ENCODE measurements around the gene DSG4. TPM values are rescaled to one million over a fixed set of nuclear protein-coding genes. Genes with fewer than 3 reads are reported as not detected.

Gene DSG4
- total and polyA plus RNA-seq, 4 donors = under 0.01 TPM; not detected in 3

- H3K4me1 ChIP-seq (ENCODE audit: control insufficient read depth in 4 of 4, insufficient read depth in 4 of 4, low read length in 3 of 4) = no peaks in the 10 kb centered on the region
- H3K27me3 ChIP-seq (ENCODE audit: control insufficient read depth in 4 of 4, insufficient read depth in 4 of 4, low read length in 3 of 4) = no peaks in the 10 kb centered on the region
- H3K9me3 ChIP-seq (ENCODE audit: control insufficient read depth in 4 of 4, low read length in 3 of 4) = no peaks in the 10 kb centered on the region
- DNase-seq (ENCODE audit: low spot score) = no peak
- H3K9ac ChIP-seq (ENCODE audit: low read depth in 1 of 2, low read length in 2 of 2) = no peak overlapping the region
- TF ChIP-seq SP1 (IDR thresholded peaks at IDR 0.05) (no peak), RAD21 (IDR thresholded peaks at IDR 0.05) (peak in 1 of 2 donors; percentile 27), RXRA (IDR thresholded peaks at IDR 0.05) (no peak), ATF3 (IDR thresholded peaks at IDR 0.05) (no peak)
- no peak overlapping the region for H3K4me3 ChIP-seq (ENCODE audit: low read depth in 1 of 3, low read length in 3 of 3)
- no peaks in the 10 kb centered on the region for H3K36me3 ChIP-seq (ENCODE audit: control insufficient read depth in 4 of 4, insufficient read depth in 3 of 4, low read depth in 1 of 4, low read length in 3 of 4)
- 79% methylated on average over 3 of the region's 3 CpGs for WGBS
- H3K27ac ChIP-seq (ENCODE audit: low read depth in 1 of 2, low read length in 2 of 2) = no peak overlapping the region
Measured at GRCh38 chr18:31436825-31437224, 60.2 kb downstream of the DSG4 start.

- WGBS = 78% methylated on average over 2 of the region's 2 CpGs
Measured at GRCh38 chr18:31438402-31438801, 61.8 kb downstream of the DSG4 start.

More at GRCh38 chr18:31438402-31438801, 61.8 kb downstream of the DSG4 start:
- H3K9ac ChIP-seq (ENCODE audit: low read depth in 1 of 2, low read length in 2 of 2) = no peak overlapping the region
- no peaks in the 10 kb centered on the region for H3K36me3 ChIP-seq (ENCODE audit: control insufficient read depth in 4 of 4, insufficient read depth in 3 of 4, low read depth in 1 of 4, low read length in 3 of 4)
- H3K27ac ChIP-seq (ENCODE audit: low read depth in 1 of 2, low read length in 2 of 2) = no peak overlapping the region
- DNase-seq (ENCODE audit: low spot score) = no peak
- H3K4me3 ChIP-seq (ENCODE audit: low read depth in 1 of 3, low read length in 3 of 3) = no peak overlapping the region
- no peaks in the 10 kb centered on the region for H3K4me1 ChIP-seq (ENCODE audit: control insufficient read depth in 4 of 4, insufficient read depth in 4 of 4, low read length in 3 of 4)
- no peaks in the 10 kb centered on the region for H3K27me3 ChIP-seq (ENCODE audit: control insufficient read depth in 4 of 4, insufficient read depth in 4 of 4, low read length in 3 of 4)
- no peaks in the 10 kb centered on the region for H3K9me3 ChIP-seq (ENCODE audit: control insufficient read depth in 4 of 4, low read length in 3 of 4)
- TF ChIP-seq SP1 (IDR thresholded peaks at IDR 0.05) (no peak), CTCF (IDR thresholded peaks at IDR 0.05; ENCODE audit: low read depth, low read length, missing input control) (no peak), REST (IDR thresholded peaks at IDR 0.05) (no peak), HNF4G (IDR thresholded peaks at IDR 0.05) (no peak)
